HUDEP-2 (cell line): ENCODE data around the gene EDN3.

Experiments used
- DNase-seq, 76 experiments: peaks; one replicate each; lab custom pipeline; 2025; ENCODE audit not compliant: unreplicated experiment in 76 of 76; lab: John Stamatoyannopoulos, UW

Gene EDN3

GRCh38 chr20:59307270-59307669, 6.9 kb downstream of the EDN3 start:
- DNase-seq, result no peak

- DNase-seq, result no peak
Observed at GRCh38 chr20:59308493-59309201, 8.2 kb downstream of the EDN3 start.

GRCh38 chr20:59309218-59309617, 8.8 kb downstream of the EDN3 start:
- DNase-seq, result no peak

- DNase-seq, result no peak
Observed at GRCh38 chr20:59314997-59315396, 14.6 kb downstream of the EDN3 start.

- DNase-seq, result no peak
Observed at GRCh38 chr20:59316911-59317731, 16.7 kb downstream of the EDN3 start.

- no peak for DNase-seq
Observed at GRCh38 chr20:59318201-59318790, 17.9 kb downstream of the EDN3 start.

- no peak for DNase-seq
Observed at GRCh38 chr20:59318803-59319202, 18.4 kb downstream of the EDN3 start.

GRCh38 chr20:59320426-59320825, 20.0 kb downstream of the EDN3 start:
- no peak for DNase-seq

GRCh38 chr20:59320854-59321647, 20.6 kb downstream of the EDN3 start:
- no peak for DNase-seq

- no peak for DNase-seq
Observed at GRCh38 chr20:59322081-59322480, 21.7 kb downstream of the EDN3 start.

- DNase-seq, result no peak
Observed at GRCh38 chr20:59322585-59323454, 22.4 kb downstream of the EDN3 start.

GRCh38 chr20:59323731-59324130, 23.3 kb downstream of the EDN3 start:
- DNase-seq, result no peak

GRCh38 chr20:59324521-59325141, 24.2 kb downstream of the EDN3 start:
- DNase-seq, result no peak

GRCh38 chr20:59325142-59325523, 24.7 kb downstream of the EDN3 start:
- DNase-seq, result no peak

GRCh38 chr20:59326188-59326587, 25.8 kb downstream of the EDN3 start:
- DNase-seq, result no peak

GRCh38 chr20:59328071-59328470, 27.7 kb downstream of the EDN3 start:
- no peak for DNase-seq

- DNase-seq, result no peak
Observed at GRCh38 chr20:59331721-59332329, 31.4 kb downstream of the EDN3 start.

- no peak for DNase-seq
Observed at GRCh38 chr20:59333260-59333845, 32.9 kb downstream of the EDN3 start.

GRCh38 chr20:59333951-59334350, 33.5 kb downstream of the EDN3 start:
- no peak for DNase-seq
